HepG2 (cell line): ENCODE measurements around the gene A2ML1. TPM values are rescaled to one million over a fixed set of nuclear protein-coding genes. Genes with fewer than 3 reads are reported as not detected.
"Not testable (repeated sequence)": the region's sequence is repeated elsewhere in the genome, so short reads cannot be mapped to it uniquely, and the experiment has no call there.

Experiments
- ATAC-seq: fragments of 200-7000 bp; cut with Tn5 transposase; 3 replicates; pipeline ENCODE4 v1.9.1; 2020; ENCODE audit warnings: mild to moderate bottlenecking, moderate library complexity
- BruUV-seq: library from RNA; stranded (reverse); fragments of 400-500 nt; replicated peaks from 2 replicates; lab custom pipeline; 2021; lab: Mats Ljungman, UMichigan
- CTCF ChIA-PET: fragments of 300-600 bp; formaldehyde crosslinking; extraction: SDS; loops from one replicate; lab custom pipeline; 2021; ENCODE audit warnings: low total read pairs, inconsistent platforms, low intra/inter-chr PET ratio; lab: Yijun Ruan, JAX
- POLR2A ChIA-PET: fragments of 350-600 bp; sonication (Branson Sonifier 250); formaldehyde crosslinking; loops from one replicate; lab custom pipeline; 2020; ENCODE audit warnings: antibody characterized with exemption, inconsistent platforms; lab: Yijun Ruan, JAX
- DNase-seq: peaks from one replicate; pipeline ENCODE4 v3.0.0-alpha.2; 2015; ENCODE audit warnings: low spot score
- FAIRE-seq: peaks from 3 replicates; lab custom pipeline; 2011; peaks lifted over from hg19 to GRCh38; lab: Jason Lieb, UNC
- H2AFZ ChIP-seq: one replicate; pipeline ENCODE4 v1.6.1; 2011; ENCODE audit warnings: low read length, inconsistent platforms
- H3K27ac ChIP-seq: fragments of 300-600 bp; 3 replicates; pipeline ENCODE4 v1.8.0; 2011; ENCODE audit warnings: mixed run types, mild to moderate bottlenecking, mixed read lengths, low read length, inconsistent platforms; ENCODE audit not compliant: insufficient read depth; ENCODE audit errors: extremely low read length
- H3K27me3 ChIP-seq, 2 experiments: fragments of 200-600 bp in 1 of 2; 2 replicates in 1 of 2; 3 replicates in 1 of 2; pipeline versions ENCODE4 v1.6.0 to v1.8.0; 2011; ENCODE audit warnings: low read length in 2 of 2, mild to moderate bottlenecking in 2 of 2, moderate library complexity in 2 of 2, inconsistent platforms in 1 of 2; ENCODE audit not compliant: insufficient read depth in 2 of 2, control insufficient read depth in 1 of 2
- H3K36me3 ChIP-seq, 2 experiments: fragments of 200-600 bp in 1 of 2; replicated peaks in 1 of 2; 2 replicates in 1 of 2; 3 replicates in 1 of 2; pipeline versions ENCODE4 v1.5.1 to v1.8.0; 2011; ENCODE audit warnings: low read length in 2 of 2, inconsistent platforms in 1 of 2; ENCODE audit not compliant: insufficient read depth in 2 of 2, control insufficient read depth in 1 of 2
- H3K4me1 ChIP-seq: 2 replicates; pipeline ENCODE4 v1.5.1; 2012; ENCODE audit warnings: low read length, inconsistent platforms; ENCODE audit not compliant: insufficient read depth
- H3K4me2 ChIP-seq: 2 replicates; pipeline ENCODE4 v1.6.0; 2011; ENCODE audit warnings: low read depth, low read length, inconsistent platforms
- H3K4me3 ChIP-seq, 3 experiments: fragments of 200-600 bp in 1 of 3; sonication (generic), shearing (Covaris generic) in 1 of 3; replicated peaks in 1 of 3; 2 replicates each; pipeline ENCODE4 v1.5.1; 2011 to 2016; ENCODE audit warnings: low read length in 3 of 3, inconsistent platforms in 2 of 3, low read depth in 2 of 3, mild to moderate bottlenecking in 2 of 3, control low read depth in 1 of 3, mixed read lengths in 1 of 3; ENCODE audit not compliant: insufficient read depth in 1 of 3
- H3K79me2 ChIP-seq: one replicate; pipeline ENCODE4 v1.6.1; 2011; ENCODE audit warnings: low read length, inconsistent platforms; ENCODE audit not compliant: insufficient read depth
- H3K9ac ChIP-seq: 2 replicates; pipeline ENCODE4 v1.6.0; 2011; ENCODE audit warnings: mild to moderate bottlenecking, low read depth, low read length, inconsistent platforms; ENCODE audit not compliant: insufficient read depth
- H3K9me3 ChIP-seq: 2 replicates; pipeline ENCODE4 v1.5.1; 2012; ENCODE audit warnings: mild to moderate bottlenecking, low read length
- H4K20me1 ChIP-seq: 2 replicates; pipeline ENCODE4 v1.6.0; 2011; ENCODE audit warnings: inconsistent platforms, mild to moderate bottlenecking, low read length, moderate library complexity; ENCODE audit not compliant: insufficient read depth
- MTERF4 ChIP-seq: sonication (generic); formaldehyde crosslinking; IDR thresholded peaks from 2 replicates; pipeline ENCODE4 v1.8.0; 2023; ENCODE audit warnings: mild to moderate bottlenecking, missing genetic modification reagents
- NKX3-1 ChIP-seq: sonication (generic); formaldehyde crosslinking; IDR thresholded peaks from 2 replicates; pipeline ENCODE4 v1.5.0; 2020; ENCODE audit warnings: missing genetic modification reagents
- POGZ ChIP-seq: sonication (generic); formaldehyde crosslinking; IDR thresholded peaks from 2 replicates; pipeline ENCODE4 v1.4.0; 2020; ENCODE audit warnings: mild to moderate bottlenecking, missing genetic modification reagents
- ZNF138 ChIP-seq: sonication (generic); formaldehyde crosslinking; IDR thresholded peaks from 2 replicates; pipeline ENCODE4 v1.5.0; 2020; ENCODE audit warnings: mild to moderate bottlenecking, low read depth, missing genetic modification reagents
- ZNF224 ChIP-seq: sonication (generic); formaldehyde crosslinking; IDR thresholded peaks from 2 replicates; pipeline ENCODE4 v1.5.0; 2020; ENCODE audit warnings: mild to moderate bottlenecking, missing genetic modification reagents
- ZNF256 ChIP-seq: sonication (generic); formaldehyde crosslinking; conservative IDR thresholded peaks from 2 replicates; pipeline ENCODE4 v1.4.0; 2020; ENCODE audit warnings: missing genetic modification reagents
- ZNF280B ChIP-seq: sonication (generic); formaldehyde crosslinking; IDR thresholded peaks from 2 replicates; pipeline ENCODE4 v1.5.0; 2020; ENCODE audit warnings: missing genetic modification reagents, mild to moderate bottlenecking, borderline replicate concordance
- WGBS: methylation state at CpG from one replicate; pipeline ENCODE4 v1.1.6; 2017; ENCODE audit warnings: low lambda C conversion rate; 5-methylcytosine and 5-hydroxymethylcytosine counted together
- in situ Hi-C: cut with HindIII; loops from 2 replicates; pipeline ENCODE4 v1.10.0; 2017; ENCODE audit warnings: low pct_unique_long_range_greater_than_20kb; ENCODE audit not compliant: extremely low pct_ligation_motif_present
- intact Hi-C: fragments of 100-400 bp; cut with micrococcal nuclease; formaldehyde crosslinking; loops from one replicate; pipeline ENCODE4 v1.10.0; 2022; ENCODE audit not compliant: unreplicated experiment
- polyA plus RNA-seq, 8 experiments: library from polyadenylated mRNA; depleted of rRNA in 3 of 8; stranded (reverse) in 7 of 8; unstranded in 1 of 8; fragments of >200 nt; fragmentation: Illumina TruSeq in 4 of 8; extraction: Trizol in 4 of 8; gene quantifications; 2 replicates each; pipeline versions ENCODE4 v1.2.1 to v1.2.3, GENCODE V29; 2011 to 2016; ENCODE audit warnings: low read depth in 4 of 8, missing spikeins in 1 of 8, mixed read lengths in 1 of 8; ENCODE audit not compliant: insufficient read depth in 1 of 8
- total RNA-seq, 5 experiments: library from RNA; depleted of rRNA; stranded (reverse); fragments of >200 nt; fragmentation: Illumina TruSeq; extraction: Trizol; gene quantifications; 2 replicates each; pipeline ENCODE4 v1.2.3, GENCODE V29; 2016; ENCODE audit warnings: low read depth in 1 of 5
- TF ChIP-seq, protein P1 (sequence below): sonication (generic); formaldehyde crosslinking; IDR thresholded peaks from 2 replicates; pipeline ENCODE4 v1.4.0; 2020; ENCODE audit warnings: mild to moderate bottlenecking, missing genetic modification reagents

The A2ML1 gene
- total and polyA plus RNA-seq, 2 of the 13 experiments (the other 11 are each of a cell fraction or from before 2014, with no cell fraction given), result not detected

DNA sequence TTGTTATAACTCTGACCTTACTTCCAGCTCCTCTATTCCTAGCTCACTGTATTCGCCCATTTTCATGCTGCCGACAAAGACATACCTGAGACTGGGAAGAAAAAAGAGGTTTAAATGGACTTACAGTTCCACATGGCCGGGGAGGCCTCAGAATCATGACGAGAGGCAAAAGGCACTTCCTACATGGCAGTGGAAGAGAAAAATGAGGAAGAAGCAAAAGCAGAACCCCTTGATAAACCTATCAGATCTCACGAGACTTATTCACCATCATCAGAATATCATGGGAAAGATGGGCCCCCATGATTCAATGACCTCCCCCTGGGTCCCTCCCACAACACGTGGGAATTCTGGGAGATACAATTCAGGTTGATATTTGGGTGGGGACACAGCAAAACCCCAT lies 77.4 kb downstream of the A2ML1 start (continued):
- no peak for TF ChIP-seq MTERF4 (CRISPR knock-in tag)
- TF ChIP-seq, protein P1, sequence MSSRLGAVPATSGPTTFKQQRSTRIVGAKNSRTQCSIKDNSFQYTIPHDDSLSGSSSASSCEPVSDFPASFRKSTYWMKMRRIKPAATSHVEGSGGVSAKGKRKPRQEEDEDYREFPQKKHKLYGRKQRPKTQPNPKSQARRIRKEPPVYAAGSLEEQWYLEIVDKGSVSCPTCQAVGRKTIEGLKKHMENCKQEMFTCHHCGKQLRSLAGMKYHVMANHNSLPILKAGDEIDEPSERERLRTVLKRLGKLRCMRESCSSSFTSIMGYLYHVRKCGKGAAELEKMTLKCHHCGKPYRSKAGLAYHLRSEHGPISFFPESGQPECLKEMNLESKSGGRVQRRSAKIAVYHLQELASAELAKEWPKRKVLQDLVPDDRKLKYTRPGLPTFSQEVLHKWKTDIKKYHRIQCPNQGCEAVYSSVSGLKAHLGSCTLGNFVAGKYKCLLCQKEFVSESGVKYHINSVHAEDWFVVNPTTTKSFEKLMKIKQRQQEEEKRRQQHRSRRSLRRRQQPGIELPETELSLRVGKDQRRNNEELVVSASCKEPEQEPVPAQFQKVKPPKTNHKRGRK, result no peak

DNA sequence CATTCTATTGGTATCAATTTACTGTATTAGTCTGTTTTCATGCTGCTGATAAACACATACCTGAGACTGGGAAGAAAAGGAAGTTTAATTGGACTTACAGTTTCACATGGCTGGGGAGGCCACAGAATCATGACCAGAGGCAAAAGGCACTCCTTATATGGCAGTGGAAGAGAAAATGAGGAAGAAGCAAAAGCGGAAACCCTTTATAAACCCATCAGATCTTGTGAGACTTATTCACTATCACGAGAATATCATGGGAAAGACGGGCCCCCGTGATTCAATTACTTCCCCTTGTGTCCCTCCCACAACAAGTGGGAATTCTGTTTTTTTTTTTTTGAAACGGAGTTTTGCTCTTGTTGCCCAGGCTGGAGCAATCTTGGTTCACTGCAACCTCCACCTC lies 80.3 kb downstream of the A2ML1 start:
- BruUV-seq, H3K9ac ChIP-seq, H3K79me2 ChIP-seq, FAIRE-seq, H3K4me1 ChIP-seq, H2AFZ ChIP-seq, H4K20me1 ChIP-seq, DNase-seq, CTCF ChIA-PET, H3K4me2 ChIP-seq, H3K27ac ChIP-seq, in situ Hi-C loops, ATAC-seq, H3K9me3 ChIP-seq, H3K4me3 ChIP-seq, POLR2A ChIA-PET, intact Hi-C loops, H3K36me3 ChIP-seq: not testable (repeated sequence)
- WGBS, result 22% methylated on average over 5 of the region's 5 CpGs
- H3K27me3 ChIP-seq, result peaks cover 0 to 28% of the 10 kb centered on the region in 2 experiments; a peak in 2 of 5 replicates

DNA sequence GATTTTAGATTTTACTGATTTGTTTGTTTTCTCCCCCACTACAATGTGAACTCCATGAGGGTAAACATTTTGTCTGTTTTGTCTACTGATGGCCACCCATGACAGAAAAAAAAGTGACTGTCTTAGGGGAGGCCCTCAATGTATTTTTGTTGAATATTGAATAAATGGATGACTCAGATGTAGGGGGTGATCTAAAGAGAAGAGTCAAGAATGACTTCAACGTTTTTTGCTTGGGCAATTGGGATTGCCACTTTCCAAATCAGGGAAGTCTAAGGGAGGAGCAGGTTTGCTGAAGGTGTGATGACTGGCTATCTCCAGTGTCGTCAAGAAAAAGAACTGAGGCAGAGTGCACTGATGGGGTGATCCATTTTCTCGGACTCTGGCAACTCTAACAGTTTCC lies 81.2 kb downstream of the A2ML1 start:
- 21% methylated on average over 3 of the region's 3 CpGs for WGBS
- ChIA-PET POLR2A (no interaction called here), CTCF (no interaction called here)
- in situ Hi-C loops, result no loop called here
- Histone ChIP-seq H3K4me2 (no peak overlapping the region), H3K27me3 (peaks cover under 1 to 28% of the 10 kb centered on the region in 2 experiments; a peak in 3 of 5 replicates), H2AFZ (no peak overlapping the region), H4K20me1 (no peaks in the 10 kb centered on the region), H3K9ac (no peak overlapping the region), H3K9me3 (no peaks in the 10 kb centered on the region), H3K4me1 (no peaks in the 10 kb centered on the region), H3K79me2 (no peaks in the 10 kb centered on the region), H3K36me3 (no peaks in the 10 kb centered on the region), H3K4me3 (no peak overlapping the region), H3K27ac (no peak overlapping the region)
- ATAC-seq, result no peak
- no TSS peak for BruUV-seq
- DNase-seq, result no peak
- no peak for FAIRE-seq
- intact Hi-C loops, result no loop called here
- TF ChIP-seq ZNF224 (CRISPR knock-in tag) (no peak), ZNF138 (no peak), POGZ (CRISPR knock-in tag) (no peak), ZNF256 (CRISPR knock-in tag) (no peak), ZNF280B (no peak), NKX3-1 (CRISPR knock-in tag) (no peak)
